SJSA1 (cell line): ENCODE data around the gene ALAS1. TPM values are rescaled to one million over a fixed set of nuclear protein-coding genes. Genes with fewer than 3 reads are reported as not detected.

Source experiments
- DNase-seq, 2 experiments: peaks; one replicate each; pipeline ENCODE4 v3.0.0-alpha.2; 2015 to 2020; ENCODE audit warnings: low spot score in 2 of 2, low read depth in 1 of 2
- H3K27ac ChIP-seq: fragments of 250-450 bp; sonication (Bioruptor Pico); 2 replicates; pipeline ENCODE4 v1.5.1; 2020; ENCODE audit warnings: mild to moderate bottlenecking, moderate library complexity
- H3K27me3 ChIP-seq: fragments of 250-450 bp; sonication (Bioruptor Pico); replicated peaks from 2 replicates; pipeline ENCODE4 v1.5.1; 2020; ENCODE audit warnings: mild to moderate bottlenecking, moderate library complexity
- H3K36me3 ChIP-seq: fragments of 250-450 bp; sonication (Bioruptor Pico); 2 replicates; pipeline ENCODE4 v1.5.1; 2020; ENCODE audit warnings: mild to moderate bottlenecking
- H3K4me1 ChIP-seq: fragments of 250-450 bp; sonication (Bioruptor Pico); replicated peaks from 2 replicates; pipeline ENCODE4 v1.6.1; 2021; ENCODE audit warnings: mild to moderate bottlenecking
- H3K4me3 ChIP-seq: fragments of 250-450 bp; sonication (Bioruptor Pico); 2 replicates; pipeline ENCODE4 v1.5.1; 2020; ENCODE audit warnings: mild to moderate bottlenecking
- H3K9me3 ChIP-seq: fragments of 250-450 bp; sonication (Bioruptor Pico); replicated peaks from 2 replicates; pipeline ENCODE4 v1.5.1; 2020; ENCODE audit warnings: mild to moderate bottlenecking
- total RNA-seq: library from RNA; depleted of rRNA; stranded (reverse); fragments of >200 nt; shearing (Covaris generic); gene quantifications from 2 replicates; pipeline ENCODE4 v1.2.3, GENCODE V29; 2014

Gene ALAS1
- total RNA-seq, 1 experiment from 2014 or later = 44.8 TPM

- no peak overlapping the region for H3K4me3 ChIP-seq
- DNase-seq = no peak
- H3K27me3 ChIP-seq = no peaks in the 10 kb centered on the region
- no peaks in the 10 kb centered on the region for H3K9me3 ChIP-seq
- H3K4me1 ChIP-seq = peaks cover 21% of the 10 kb centered on the region
- no peak overlapping the region for H3K27ac ChIP-seq
- H3K36me3 ChIP-seq = peaks cover 53% of the 10 kb centered on the region
Measured at GRCh38 chr3:52234516-52235447, 36.8 kb downstream of the ALAS1 start.

GRCh38 chr3:52236424-52236886 is 38.5 kb downstream of the ALAS1 start:
- Histone ChIP-seq H3K27me3 (no peaks in the 10 kb centered on the region), H3K36me3 (peaks cover 36% of the 10 kb centered on the region), H3K4me1 (peaks cover 28% of the 10 kb centered on the region), H3K27ac (no peak overlapping the region), H3K9me3 (no peaks in the 10 kb centered on the region), H3K4me3 (no peak overlapping the region)
- DNase-seq = no peak

DNA sequence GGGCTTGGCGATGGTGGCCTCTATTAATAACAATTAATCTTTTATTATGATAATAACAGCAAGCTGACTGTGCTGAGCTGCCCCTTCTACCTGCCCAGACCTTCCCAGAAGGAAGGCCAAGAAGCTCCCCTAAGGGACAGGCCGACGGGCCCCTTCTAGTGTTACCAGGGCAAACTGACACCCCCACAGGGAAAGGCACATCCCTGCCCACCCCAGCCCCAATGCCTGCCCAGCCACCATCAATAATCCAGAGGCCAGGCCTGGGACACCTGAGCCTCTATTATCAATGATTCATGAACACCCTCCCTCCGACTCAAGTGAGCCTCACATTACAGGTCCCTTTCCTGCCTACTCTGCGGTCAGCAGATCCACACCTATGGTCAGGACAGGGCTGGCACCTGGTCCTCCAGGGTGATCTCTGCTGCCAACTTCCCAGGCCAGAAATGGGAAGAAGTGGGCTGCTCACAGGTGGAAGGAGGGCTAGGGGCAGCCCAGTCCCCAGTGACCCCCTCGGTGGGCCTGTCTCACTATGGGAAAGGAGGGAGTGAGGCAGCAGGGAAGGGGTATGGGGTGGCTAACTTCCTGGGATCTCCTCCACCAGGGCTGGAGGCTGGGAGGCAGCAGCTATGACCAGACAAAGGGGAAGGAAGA is 39.2 kb downstream of the ALAS1 start:
- Histone ChIP-seq H3K36me3 (peaks cover 30% of the 10 kb centered on the region), H3K27me3 (no peaks in the 10 kb centered on the region), H3K4me1 (peaks cover 28% of the 10 kb centered on the region), H3K27ac (peak overlapping the region; percentile 53), H3K4me3 (no peak overlapping the region), H3K9me3 (no peaks in the 10 kb centered on the region)
- DNase-seq = no peak

- Histone ChIP-seq H3K27ac (peak overlapping the region; percentile 53), H3K9me3 (no peaks in the 10 kb centered on the region), H3K27me3 (no peaks in the 10 kb centered on the region), H3K36me3 (peaks cover 25% of the 10 kb centered on the region), H3K4me1 (peaks cover 28% of the 10 kb centered on the region), H3K4me3 (peak overlapping the region; percentile 92; the same call in 1 of the 2 replicates)
- peak; percentile 75 to 83 for DNase-seq
Measured at GRCh38 chr3:52237657-52238172, 39.8 kb downstream of the ALAS1 start.

DNA sequence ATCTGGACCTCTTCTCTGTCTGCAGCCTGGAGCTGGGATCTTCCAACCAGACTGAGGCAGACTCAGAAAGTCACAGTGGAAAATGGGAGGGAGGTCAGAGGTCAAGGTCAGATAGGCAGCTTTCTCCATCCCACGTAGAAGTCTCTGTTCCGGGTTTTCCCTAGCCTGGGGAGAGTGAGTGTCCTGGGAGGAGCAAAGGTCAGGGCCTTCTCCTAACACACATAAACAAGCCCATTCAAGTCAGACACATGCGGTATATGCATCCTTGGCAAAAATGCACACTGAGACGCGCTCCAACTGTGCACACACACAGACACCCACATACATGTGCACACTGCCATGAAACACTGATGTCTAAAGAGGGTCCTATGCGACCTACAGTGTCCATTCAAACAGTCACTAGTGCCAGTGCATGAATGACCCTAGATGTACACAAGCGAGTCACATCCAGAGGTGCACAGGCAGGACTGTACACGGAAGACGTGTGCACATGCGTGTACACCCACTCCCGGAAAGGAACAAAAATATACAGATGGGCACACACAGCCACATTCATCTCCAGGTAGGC is 40.3 kb downstream of the ALAS1 start:
- DNase-seq = peak in 1 of 2 experiments; percentile 30
- Histone ChIP-seq H3K36me3 (peaks cover 23% of the 10 kb centered on the region), H3K4me1 (peaks cover 28% of the 10 kb centered on the region), H3K9me3 (no peaks in the 10 kb centered on the region), H3K4me3 (peak overlapping the region; percentile 92), H3K27ac (peak overlapping the region; percentile 53; the same call in 1 of the 2 replicates), H3K27me3 (no peaks in the 10 kb centered on the region)

DNA sequence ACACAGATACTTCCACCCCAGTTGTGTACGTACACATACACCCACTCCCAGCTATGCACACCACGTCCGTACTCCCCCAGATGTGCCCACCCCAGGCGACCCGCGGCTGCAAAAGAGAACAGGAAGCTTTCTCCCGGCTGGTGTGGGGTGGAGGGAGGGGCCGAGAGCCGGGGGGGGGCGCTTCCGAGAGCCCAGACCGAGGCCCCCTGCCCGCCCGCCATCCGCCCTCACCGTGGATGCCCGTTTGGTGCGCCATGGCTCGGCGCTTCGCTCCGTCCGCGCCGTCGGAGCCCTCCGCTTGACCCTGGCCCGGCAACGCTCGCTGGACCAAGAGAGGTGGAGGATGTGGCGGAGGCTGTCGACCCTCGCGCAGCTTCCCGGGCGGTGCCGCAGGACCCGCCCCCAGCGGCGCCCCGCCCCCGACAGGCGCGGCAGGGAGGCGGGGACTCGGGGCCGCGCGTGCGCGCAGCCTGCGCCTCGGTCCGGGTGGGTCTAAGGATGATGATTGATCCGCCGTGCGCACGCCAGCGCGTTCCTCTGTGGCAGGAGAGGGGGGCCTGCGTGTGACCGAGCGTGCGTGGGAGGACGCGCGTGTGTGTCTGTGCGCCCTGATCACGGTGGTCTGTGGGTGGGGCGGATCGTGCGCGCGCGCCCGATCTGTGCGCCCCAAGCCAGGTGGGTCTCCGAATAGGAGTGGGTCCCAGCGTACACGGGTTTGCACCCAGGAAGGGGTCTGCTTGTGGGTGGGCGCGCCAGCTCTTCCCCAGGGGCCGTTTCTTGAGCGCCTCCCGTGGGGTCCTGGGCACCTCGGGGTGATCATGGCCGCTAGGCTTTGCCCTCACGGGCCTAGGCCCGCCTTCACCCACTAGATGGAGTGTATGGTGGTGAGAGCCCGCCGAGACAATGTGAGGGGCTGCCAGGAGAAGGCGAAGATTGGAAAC is 41.1 kb downstream of the ALAS1 start, which contains the start of gene TWF2:
Gene TWF2, minus strand, starts transcription at position 398 of the 941 bp plus-strand sequence. Its CDS starts 142 bp downstream, at position 256.
- peaks cover 22% of the 10 kb centered on the region for H3K36me3 ChIP-seq
- no peaks in the 10 kb centered on the region for H3K27me3 ChIP-seq
- peaks cover 31% of the 10 kb centered on the region for H3K4me1 ChIP-seq
- DNase-seq = peak; percentile 65 to 74
- no peaks in the 10 kb centered on the region for H3K9me3 ChIP-seq
- H3K4me3 ChIP-seq = peak within 1 kb of the TSS; percentile 92
- H3K27ac ChIP-seq = peak within 1 kb of the TSS; percentile 53; the same call in 1 of the 2 replicates

- Histone ChIP-seq H3K9me3 (no peaks in the 10 kb centered on the region), H3K4me1 (peaks cover 43% of the 10 kb centered on the region), H3K36me3 (peaks cover 12% of the 10 kb centered on the region), H3K27me3 (no peaks in the 10 kb centered on the region), H3K4me3 (peak overlapping the region; percentile 92), H3K27ac (no peak overlapping the region)
- DNase-seq = no peak
Measured at GRCh38 chr3:52240059-52240885, 42.3 kb downstream of the ALAS1 start.

- Histone ChIP-seq H3K9me3 (no peaks in the 10 kb centered on the region), H3K36me3 (peaks cover 9% of the 10 kb centered on the region), H3K4me3 (no peak overlapping the region), H3K27me3 (no peaks in the 10 kb centered on the region), H3K4me1 (peaks cover 50% of the 10 kb centered on the region), H3K27ac (no peak overlapping the region)
- DNase-seq = no peak
Measured at GRCh38 chr3:52240886-52241370, 43.0 kb downstream of the ALAS1 start.

GRCh38 chr3:52242039-52242438 is 44.1 kb downstream of the ALAS1 start:
- no peaks in the 10 kb centered on the region for H3K9me3 ChIP-seq
- no peak overlapping the region for H3K27ac ChIP-seq
- peaks cover 50% of the 10 kb centered on the region for H3K4me1 ChIP-seq
- no peak overlapping the region for H3K4me3 ChIP-seq
- no peaks in the 10 kb centered on the region for H3K27me3 ChIP-seq
- no peak for DNase-seq
- peaks cover 9% of the 10 kb centered on the region for H3K36me3 ChIP-seq

DNA sequence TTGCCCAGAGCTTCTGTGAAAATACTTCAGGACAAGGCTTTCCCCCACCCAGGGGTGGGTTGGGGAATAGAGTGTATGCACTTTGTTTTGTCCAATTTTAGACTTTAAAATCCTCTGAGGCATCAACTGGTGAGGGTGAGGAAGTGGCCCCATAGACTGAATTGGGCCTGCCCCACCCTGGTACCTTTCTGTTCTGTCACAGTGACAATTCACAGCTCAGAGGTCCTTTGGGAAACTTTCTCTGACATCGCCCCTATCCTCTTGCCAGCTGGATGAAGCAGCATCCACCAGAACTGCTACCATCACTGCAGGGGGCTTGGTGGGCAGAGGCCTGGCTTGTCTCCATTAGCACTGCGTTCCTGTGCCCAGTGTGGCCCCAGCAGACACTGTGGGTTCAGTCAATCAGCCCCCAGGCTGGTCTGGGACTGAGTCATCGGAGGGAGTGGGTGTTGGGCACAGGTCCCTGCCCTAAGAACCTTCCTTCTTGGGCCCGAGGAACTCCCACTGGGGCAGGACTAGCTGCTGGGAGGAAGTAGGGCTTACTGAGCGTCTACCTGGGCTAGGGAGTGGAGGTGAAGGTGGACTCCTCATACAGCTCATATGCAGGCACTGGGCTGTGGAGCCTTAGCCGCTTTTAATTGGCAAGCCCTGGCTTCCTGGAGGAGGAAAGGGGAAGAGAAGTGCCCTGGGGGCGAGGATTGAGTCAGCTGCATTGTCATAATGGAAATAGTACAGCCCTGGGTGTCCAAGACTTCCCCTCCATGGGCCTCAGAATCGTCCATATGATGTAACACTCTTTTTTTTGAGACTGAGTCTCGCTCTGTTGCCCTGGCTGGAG is 46.0 kb downstream of the ALAS1 start:
- H3K36me3 ChIP-seq = peaks cover 19% of the 10 kb centered on the region
- no peaks in the 10 kb centered on the region for H3K27me3 ChIP-seq
- DNase-seq = peak; percentile 38 to 62
- no peak overlapping the region for H3K27ac ChIP-seq
- no peaks in the 10 kb centered on the region for H3K9me3 ChIP-seq
- no peak overlapping the region for H3K4me3 ChIP-seq
- H3K4me1 ChIP-seq = peaks cover 35% of the 10 kb centered on the region
